Common myeloid progenitor, CD34-positive (primary cell): Measurements from ENCODE around the gene SV2B.

Experiments used
- CTCF ChIA-PET: fragments of 350-600 bp; sonication (Branson Sonifier 250); formaldehyde crosslinking; loops from one replicate; lab custom pipeline; 2021; ENCODE audit warnings: antibody characterized with exemption; lab: Charles Lee
- POLR2A ChIA-PET: fragments of 350-600 bp; sonication (Branson Sonifier 250); formaldehyde crosslinking; loops from one replicate; lab custom pipeline; 2021; ENCODE audit warnings: antibody characterized with exemption; lab: Charles Lee
- DNase-seq, 3 donors: peaks; one replicate each; pipeline versions ENCODE4 v3.0.0 to v3.0.0-alpha.2; 2013
- H3K27ac ChIP-seq, 2 experiments: 1 replicate in 1 of 2; 2 replicates in 1 of 2; pipeline ENCODE4 v1.7.0; 2013; ENCODE audit warnings: inconsistent platforms in 2 of 2, low read length in 2 of 2, mild to moderate bottlenecking in 2 of 2, low read depth in 1 of 2, moderate library complexity in 1 of 2; ENCODE audit not compliant: severe bottlenecking in 2 of 2, insufficient read depth in 1 of 2, poor library complexity in 1 of 2
- H3K27me3 ChIP-seq, 5 experiments: replicated peaks in 2 of 5; 1 replicate in 3 of 5; 2 replicates in 2 of 5; pipeline versions ENCODE4 v1.6.1 to v1.7.0; 2013; ENCODE audit warnings: low read length in 4 of 5, mild to moderate bottlenecking in 2 of 5, moderate library complexity in 2 of 5, inconsistent platforms in 1 of 5; ENCODE audit not compliant: insufficient read depth in 5 of 5, control insufficient read depth in 4 of 5
- H3K36me3 ChIP-seq, 4 experiments: 1 replicate in 2 of 4; 2 replicates in 2 of 4; pipeline versions ENCODE4 v1.6.1 to v1.7.0; 2013; ENCODE audit warnings: low read length in 3 of 4, control low read depth in 1 of 4, mild to moderate bottlenecking in 1 of 4; ENCODE audit not compliant: control insufficient read depth in 4 of 4, insufficient read depth in 4 of 4
- H3K4me1 ChIP-seq, 4 experiments: 1 replicate in 3 of 4; 2 replicates in 1 of 4; pipeline versions ENCODE4 v1.6.1 to v1.7.1; 2013; ENCODE audit warnings: low read length in 3 of 4, mild to moderate bottlenecking in 3 of 4, control low read depth in 1 of 4, inconsistent platforms in 1 of 4, moderate library complexity in 1 of 4; ENCODE audit not compliant: control insufficient read depth in 4 of 4, insufficient read depth in 4 of 4; ENCODE audit errors: control extremely low read depth in 1 of 4
- H3K4me3 ChIP-seq, 7 experiments: 1 replicate in 4 of 7; 2 replicates in 3 of 7; pipeline versions ENCODE4 v1.5.1 to v1.7.0; 2013; ENCODE audit warnings: mild to moderate bottlenecking in 7 of 7, low read length in 6 of 7, moderate library complexity in 6 of 7, inconsistent platforms in 2 of 7, low read depth in 2 of 7, control low read depth in 1 of 7; ENCODE audit not compliant: insufficient read depth in 4 of 7, control insufficient read depth in 1 of 7; ENCODE audit errors: extremely low read depth in 1 of 7
- H3K9me3 ChIP-seq, 5 experiments: 1 replicate in 4 of 5; 2 replicates in 1 of 5; pipeline versions ENCODE4 v1.6.1 to v1.7.1; 2013; ENCODE audit warnings: low read length in 4 of 5, mild to moderate bottlenecking in 2 of 5, inconsistent platforms in 1 of 5, low read depth in 1 of 5, moderate library complexity in 1 of 5; ENCODE audit not compliant: control insufficient read depth in 4 of 5, insufficient read depth in 2 of 5; ENCODE audit errors: control extremely low read depth in 1 of 5
- whole genome bisulfite sequencing: methylation state at CpG from one replicate; pipeline ENCODE4 v1.1.5; 2013; ENCODE audit not compliant: insufficient coverage; 5-methylcytosine and 5-hydroxymethylcytosine counted together

SV2B gene

DNA sequence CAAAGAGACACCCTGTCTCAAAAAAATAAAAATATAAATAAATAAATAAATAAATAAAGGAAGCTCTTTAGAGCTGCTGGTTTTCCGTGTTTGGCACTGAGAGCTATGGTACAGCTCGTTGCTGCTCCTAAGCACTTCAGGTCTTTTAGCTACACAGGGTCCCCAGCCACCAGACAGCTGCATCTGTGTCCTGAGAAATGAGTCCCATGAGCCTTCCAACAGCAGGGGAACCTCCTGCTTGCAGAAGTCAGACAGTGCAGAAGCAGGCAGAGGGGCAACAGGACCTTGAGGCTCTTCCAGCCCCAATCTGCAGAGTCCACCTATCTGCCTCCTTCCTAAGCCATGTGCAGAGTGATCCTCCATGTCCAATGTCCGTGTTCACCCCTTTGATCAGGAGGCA is 159.0 kb downstream of the SV2B start:
- Histone ChIP-seq H3K9me3 (no peaks in the 10 kb centered on the region), H3K27me3 (no peaks in the 10 kb centered on the region), H3K36me3 (no peaks in the 10 kb centered on the region), H3K27ac (no peak overlapping the region), H3K4me1 (peaks cover 3 to 43% (median 17%) of the 10 kb centered on the region in 4 experiments), H3K4me3 (no peak overlapping the region)
- ChIA-PET CTCF (interaction anchor here (0.7 to 7.8 kb wide), 9 partner anchors 8 to 237 kb away, joined by 3 to 48 read pairs (median 3); no protein-coding TSS in a partner anchor), POLR2A (no interaction called here)
- DNase-seq, result no peak
- 100% methylated on average over 1 of the region's 3 CpGs for WGBS

DNA sequence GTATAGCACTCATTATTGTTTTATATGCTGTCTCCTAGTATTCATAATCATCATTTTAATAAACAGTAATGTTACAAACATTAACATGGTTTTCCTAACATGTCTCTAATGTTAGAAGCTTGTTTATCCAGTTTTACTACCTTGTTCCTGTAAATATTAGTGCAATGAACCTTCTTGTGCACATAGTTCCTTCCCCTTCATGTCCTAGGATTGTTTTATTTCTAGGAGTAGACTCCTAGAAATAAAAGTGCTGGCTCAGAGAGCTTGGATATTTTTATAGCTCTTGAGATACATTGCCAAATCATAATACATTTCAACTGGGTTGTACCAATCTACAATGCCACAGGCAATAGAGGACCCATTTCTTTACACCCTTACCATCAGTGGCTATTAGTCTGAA is 161.3 kb downstream of the SV2B start:
- no peak for DNase-seq
- Histone ChIP-seq H3K4me3 (no peak overlapping the region), H3K9me3 (no peaks in the 10 kb centered on the region), H3K4me1 (peaks cover 7 to 60% (median 31%) of the 10 kb centered on the region in 4 experiments), H3K27ac (no peak overlapping the region), H3K36me3 (no peaks in the 10 kb centered on the region), H3K27me3 (no peaks in the 10 kb centered on the region)
- ChIA-PET POLR2A (no interaction called here), CTCF (interaction anchor here (1.0 kb wide), 2 partner anchors 8 to 10 kb away, joined by 3 to 4 read pairs; no protein-coding TSS in a partner anchor)

DNA sequence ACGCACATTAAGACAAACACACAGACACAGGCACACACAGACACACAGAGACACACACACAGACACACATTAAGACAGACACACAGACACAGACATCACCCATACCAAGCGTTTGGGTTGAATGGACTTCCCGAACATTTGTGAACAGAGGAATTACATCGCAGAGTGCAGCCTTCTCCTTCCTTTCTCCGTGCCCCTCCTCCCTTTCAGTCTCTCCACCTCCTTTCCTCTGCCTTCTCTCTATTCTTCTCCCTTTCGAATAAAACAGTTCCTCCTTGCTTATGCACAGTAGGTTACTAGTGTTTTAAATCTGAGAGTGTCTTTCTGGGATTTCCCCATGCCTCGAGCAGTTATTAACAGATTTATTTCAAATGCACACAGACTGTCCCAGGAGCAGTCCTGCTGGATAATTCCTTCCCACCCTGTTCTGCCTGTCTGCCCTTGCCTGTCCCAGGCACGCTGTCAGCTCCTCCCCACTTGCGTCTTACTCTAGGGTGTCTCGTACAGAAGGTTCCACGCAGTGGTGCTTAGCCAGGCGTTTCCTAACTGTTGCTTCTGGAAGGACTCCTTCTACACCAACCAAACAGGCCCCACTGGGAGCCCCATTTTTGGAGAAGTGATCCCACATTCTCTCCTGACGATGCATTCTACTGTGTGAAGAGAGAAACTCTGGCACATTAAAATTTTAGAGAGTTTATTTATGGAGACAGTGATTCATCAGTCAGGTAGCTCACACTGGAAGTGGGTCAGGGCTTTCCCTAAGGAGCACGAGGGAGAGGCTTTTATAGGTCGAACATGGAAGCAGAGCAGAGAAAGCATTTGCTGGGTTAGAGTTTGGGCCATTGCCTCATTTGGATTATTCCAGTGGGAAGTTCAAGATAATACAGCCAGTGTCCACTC is 163.8 kb downstream of the SV2B start:
- Histone ChIP-seq H3K4me3 (peak overlapping the region in 1 of 7 experiments; percentile 33), H3K4me1 (peaks cover 3 to 51% (median 21%) of the 10 kb centered on the region in 4 experiments), H3K27me3 (no peaks in the 10 kb centered on the region), H3K9me3 (no peaks in the 10 kb centered on the region), H3K27ac (no peak overlapping the region), H3K36me3 (no peaks in the 10 kb centered on the region)
- POLR2A ChIA-PET, result no interaction called here
- no peak for DNase-seq
- CTCF ChIA-PET, result interaction anchor here (1.3 to 3.0 kb wide), 5 partner anchors 14 to 307 kb away, joined by 4 to 16 read pairs (median 8); no protein-coding TSS in a partner anchor
- 86% methylated on average over 12 of the region's 15 CpGs for WGBS

DNA sequence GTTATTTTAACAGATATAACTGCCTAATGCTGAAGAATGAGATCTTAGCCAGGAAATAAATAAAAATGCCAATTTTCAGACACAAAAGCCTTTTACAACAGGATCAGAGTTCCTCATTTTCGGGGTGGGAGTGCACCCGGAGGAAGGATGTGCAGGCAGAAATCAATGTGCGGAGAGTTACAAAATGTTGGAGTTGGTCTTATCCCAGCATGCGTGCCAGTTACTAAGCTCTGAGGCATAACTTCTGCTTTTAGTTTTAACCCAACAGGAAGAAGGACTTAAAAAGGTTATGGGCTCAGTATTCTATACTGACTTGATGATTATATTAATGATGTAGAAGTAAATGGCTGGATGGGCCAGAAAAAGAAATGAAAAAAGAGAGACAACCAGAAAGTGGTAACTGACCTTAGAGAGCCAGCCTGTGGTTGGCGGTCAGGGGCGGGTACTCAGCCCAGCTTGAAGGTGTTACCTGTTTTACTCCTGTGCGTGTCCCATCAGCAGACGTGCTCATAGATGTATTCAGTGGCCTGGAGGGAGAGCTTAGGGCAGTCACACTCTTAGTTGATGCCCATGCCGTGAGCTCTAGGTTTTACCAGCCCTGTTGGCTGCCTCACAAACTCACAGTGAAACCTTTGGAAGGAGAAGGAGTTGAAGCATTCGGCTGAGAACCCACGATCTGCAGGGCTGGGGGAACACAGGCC is 164.7 kb downstream of the SV2B start:
- H3K36me3 ChIP-seq, result no peaks in the 10 kb centered on the region
- H3K4me1 ChIP-seq, result peaks cover 3 to 48% (median 21%) of the 10 kb centered on the region in 4 experiments
- peak; percentile 68 to 91 (median 89) for DNase-seq
- peak overlapping the region; percentile 27 to 65 for H3K27ac ChIP-seq
- H3K9me3 ChIP-seq, result no peaks in the 10 kb centered on the region
- ChIA-PET POLR2A (no interaction called here), CTCF (interaction anchor here (0.8 to 3.0 kb wide), 8 partner anchors 9 to 677 kb away, joined by 3 to 16 read pairs (median 4); no protein-coding TSS in a partner anchor)
- WGBS, result 32% methylated on average over 7 of the region's 11 CpGs
- peak overlapping the region in 3 of 7 experiments; percentile 8 to 33 (median 25) for H3K4me3 ChIP-seq
- no peaks in the 10 kb centered on the region for H3K27me3 ChIP-seq

DNA sequence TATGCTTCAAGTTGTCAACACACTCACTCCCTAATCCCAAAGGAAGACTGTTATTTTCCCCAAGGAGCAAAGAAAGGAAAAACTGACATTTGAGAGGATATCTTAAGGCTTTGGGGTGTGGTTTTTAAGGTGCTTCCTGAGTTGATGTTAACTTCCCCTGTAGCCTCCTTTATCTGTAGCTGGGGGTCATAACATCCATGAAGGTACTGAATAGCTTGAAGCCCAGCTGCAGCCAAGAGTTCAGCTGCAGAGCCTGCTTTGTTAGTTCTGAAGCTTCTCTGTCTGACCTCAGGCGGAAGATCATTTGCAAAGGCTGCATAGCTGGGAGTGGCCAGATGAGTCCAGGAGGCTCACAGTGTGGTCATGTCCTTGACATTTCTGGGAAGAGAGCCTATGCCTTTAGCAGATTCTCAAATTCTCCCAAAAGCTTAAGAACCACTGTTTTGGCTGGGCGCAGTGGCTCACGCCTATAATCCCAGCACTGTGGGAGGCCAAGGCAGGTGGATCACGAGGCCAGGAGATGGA is 165.4 kb downstream of the SV2B start:
- DNase-seq, result peak in 2 of 3 donors; percentile 37 to 56
- no peaks in the 10 kb centered on the region for H3K9me3 ChIP-seq
- H3K27me3 ChIP-seq, result no peaks in the 10 kb centered on the region
- ChIA-PET POLR2A (no interaction called here), CTCF (interaction anchor here (0.8 to 3.0 kb wide), 9 partner anchors 8 to 676 kb away, joined by 3 to 16 read pairs (median 5); no protein-coding TSS in a partner anchor)
- 100% methylated on average over 1 of the region's 4 CpGs for WGBS
- H3K4me3 ChIP-seq, result peak overlapping the region in 1 of 7 experiments; percentile 8
- H3K27ac ChIP-seq, result peak overlapping the region; percentile 27 to 65
- peaks cover 3 to 48% (median 21%) of the 10 kb centered on the region in 4 experiments for H3K4me1 ChIP-seq
- H3K36me3 ChIP-seq, result no peaks in the 10 kb centered on the region

DNA sequence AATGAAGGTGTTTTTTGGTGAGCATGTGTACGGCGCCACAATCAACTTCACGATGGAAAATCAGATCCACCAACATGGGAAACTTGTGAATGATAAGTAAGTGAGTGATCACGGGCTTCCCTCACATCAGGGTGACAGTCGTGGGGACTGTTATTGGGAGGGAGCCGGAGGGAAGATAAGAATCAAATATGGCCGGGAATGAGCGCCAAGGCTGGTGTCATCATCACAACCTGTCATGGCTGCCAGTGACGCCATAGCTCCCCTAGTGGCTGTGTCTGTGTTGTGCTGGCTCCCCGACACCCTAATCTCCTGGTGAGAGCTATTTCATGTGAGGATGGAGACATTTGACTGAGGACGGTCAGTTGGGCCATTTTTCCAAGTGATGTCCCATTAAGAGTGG is 168.5 kb downstream of the SV2B start:
- 97% methylated on average over 11 of the region's 11 CpGs for WGBS
- peaks cover 3 to 38% (median 23%) of the 10 kb centered on the region in 4 experiments for H3K4me1 ChIP-seq
- no peak overlapping the region for H3K4me3 ChIP-seq
- H3K27me3 ChIP-seq, result peaks cover 0 to 3% (median 0%) of the 10 kb centered on the region in 5 experiments
- POLR2A ChIA-PET, result no interaction called here
- no peaks in the 10 kb centered on the region for H3K36me3 ChIP-seq
- CTCF ChIA-PET, result interaction anchor here (0.8 to 2.9 kb wide), 9 partner anchors 10 to 314 kb away, joined by 3 to 24 read pairs (median 4); partner anchors contain the start of gene RCCD1
- H3K9me3 ChIP-seq, result no peaks in the 10 kb centered on the region
- no peak for DNase-seq
- H3K27ac ChIP-seq, result no peak overlapping the region
